CD14-positive monocyte (primary cell): ENCODE results near the gene ID4. TPM values are rescaled to one million over a fixed set of nuclear protein-coding genes. Genes with fewer than 3 reads are reported as not detected.

Experiments used
- DNase-seq, 3 donors: peaks; one replicate each; pipeline ENCODE4 v3.0.0-alpha.2; 2011 to 2022
- H2AFZ ChIP-seq: 2 replicates; pipeline ENCODE4 v1.6.0; 2012; ENCODE audit warnings: mild to moderate bottlenecking, low read depth, low read length, inconsistent platforms; ENCODE audit not compliant: insufficient read depth, poor library complexity, severe bottlenecking
- H3K27ac ChIP-seq, 2 donors: 1 replicate in 1 of 2; 2 replicates in 1 of 2; pipeline ENCODE4 v1.5.1; 2012 to 2013; ENCODE audit warnings: low read length in 2 of 2, control low read depth in 1 of 2, inconsistent platforms in 1 of 2, low read depth in 1 of 2, mild to moderate bottlenecking in 1 of 2
- H3K27me3 ChIP-seq, 2 donors: one replicate each; pipeline versions ENCODE4 v1.6.0 to v1.6.1; 2011 to 2013; ENCODE audit warnings: low read length in 2 of 2; ENCODE audit not compliant: control insufficient read depth in 2 of 2, insufficient read depth in 2 of 2
- H3K36me3 ChIP-seq, 2 donors: replicated peaks in 1 of 2; 1 replicate in 1 of 2; 2 replicates in 1 of 2; pipeline versions ENCODE4 v1.5.1 to v1.6.1; 2012 to 2013; ENCODE audit warnings: low read length in 2 of 2, control low read depth in 1 of 2, inconsistent platforms in 1 of 2, mild to moderate bottlenecking in 1 of 2; ENCODE audit not compliant: insufficient read depth in 2 of 2, control insufficient read depth in 1 of 2
- H3K4me1 ChIP-seq, 2 donors: 1 replicate in 1 of 2; 2 replicates in 1 of 2; pipeline versions ENCODE4 v1.5.1 to v1.6.1; 2012 to 2013; ENCODE audit warnings: low read length in 2 of 2, control low read depth in 1 of 2, inconsistent platforms in 1 of 2, mild to moderate bottlenecking in 1 of 2, moderate library complexity in 1 of 2; ENCODE audit not compliant: insufficient read depth in 2 of 2, control insufficient read depth in 1 of 2
- H3K4me2 ChIP-seq: replicated peaks from 2 replicates; pipeline ENCODE3; 2012; ENCODE audit warnings: low read length, moderate library complexity, mild to moderate bottlenecking; ENCODE audit not compliant: poor library complexity, severe bottlenecking; ENCODE audit errors: extremely low read depth
- H3K4me3 ChIP-seq, 3 experiments: fragments of 200-600 bp in 1 of 3; sonication (generic) in 1 of 3; replicated peaks in 1 of 3; 1 replicate in 2 of 3; 2 replicates in 1 of 3; pipeline ENCODE4 v1.5.1; 2011 to 2013; ENCODE audit warnings: low read length in 3 of 3, mild to moderate bottlenecking in 3 of 3, control low read depth in 2 of 3, low read depth in 2 of 3, inconsistent platforms in 1 of 3, moderate library complexity in 1 of 3
- H3K79me2 ChIP-seq: 2 replicates; pipeline ENCODE4 v1.6.0; 2012; ENCODE audit warnings: mild to moderate bottlenecking, control low read depth, inconsistent platforms, low read length, moderate library complexity; ENCODE audit not compliant: insufficient read depth
- H3K9ac ChIP-seq: 2 replicates; pipeline ENCODE4 v1.6.0; 2017; ENCODE audit warnings: low read length, mild to moderate bottlenecking; ENCODE audit not compliant: insufficient read depth, poor library complexity, severe bottlenecking
- H3K9me3 ChIP-seq, 2 donors: replicated peaks in 1 of 2; 1 replicate in 1 of 2; 2 replicates in 1 of 2; pipeline versions ENCODE4 v1.5.1 to v1.6.1; 2012 to 2013; ENCODE audit warnings: low read length in 2 of 2, control low read depth in 1 of 2; ENCODE audit not compliant: control insufficient read depth in 1 of 2, insufficient read depth in 1 of 2
- H4K20me1 ChIP-seq: 2 replicates; pipeline ENCODE4 v1.6.0; 2012; ENCODE audit warnings: mild to moderate bottlenecking, low read length, control low read depth, moderate library complexity; ENCODE audit not compliant: insufficient read depth
- H3K27ac Mint-ChIP-seq, 7 donors: one replicate each; pipeline ENCODE4 v1.8.0; 2020; ENCODE audit warnings: mild to moderate bottlenecking in 7 of 7, mixed read lengths in 7 of 7, moderate library complexity in 6 of 7, inconsistent platforms in 2 of 7
- H3K27me3 Mint-ChIP-seq, 3 donors: one replicate each; pipeline ENCODE4 v1.8.0; 2021 to 2022; ENCODE audit warnings: low read depth in 3 of 3, mild to moderate bottlenecking in 3 of 3, mixed read lengths in 3 of 3, moderate library complexity in 3 of 3, inconsistent platforms in 1 of 3
- H3K36me3 Mint-ChIP-seq, 2 donors: one replicate each; pipeline ENCODE4 v1.8.0; 2020; ENCODE audit warnings: mixed read lengths in 2 of 2, inconsistent platforms in 1 of 2, mild to moderate bottlenecking in 1 of 2
- H3K4me1 Mint-ChIP-seq: one replicate; pipeline ENCODE4 v1.8.0; 2020; ENCODE audit warnings: mild to moderate bottlenecking, mixed read lengths
- H3K4me3 Mint-ChIP-seq, 2 donors: one replicate each; pipeline ENCODE4 v1.8.0; 2020; ENCODE audit warnings: mild to moderate bottlenecking in 2 of 2, mixed read lengths in 2 of 2, moderate library complexity in 1 of 2
- H3K9me3 Mint-ChIP-seq, 7 donors: one replicate each; pipeline ENCODE4 v1.8.0; 2020 to 2022; ENCODE audit warnings: mixed read lengths in 7 of 7, mild to moderate bottlenecking in 6 of 7, moderate library complexity in 6 of 7, inconsistent platforms in 2 of 7
- WGBS: methylation state at CpG from one replicate; pipeline ENCODE4 v1.1.5; 2013; ENCODE audit warnings: missing lambda C conversion rate; ENCODE audit not compliant: insufficient coverage; 5-methylcytosine and 5-hydroxymethylcytosine counted together
- intact Hi-C, 2 donors: fragments of 100-400 bp; cut with micrococcal nuclease; formaldehyde crosslinking; loops; one replicate each; pipeline versions ENCODE4 v1.15.0 to v1.15.1; 2023
- polyA plus RNA-seq, 3 donors: library from polyadenylated mRNA; depleted of rRNA in 1 of 3; unstranded in 2 of 3; stranded (reverse) in 1 of 3; fragments of 300-500 nt in 2 of 3; fragments of >200 nt in 1 of 3; fragmentation: Illumina TruSeq in 2 of 3; gene quantifications; 1 replicate in 2 of 3; 2 replicates in 1 of 3; pipeline ENCODE4 v1.2.3, GENCODE V29; 2012 to 2021
- TF ChIP-seq, protein P1 (sequence below): fragments of 200-600 bp; IDR thresholded peaks from one replicate; pipeline ENCODE4 v1.8.0; 2022; ENCODE audit warnings: antibody characterized with exemption, mild to moderate bottlenecking

Gene ID4
- polyA plus RNA-seq, 3 donors, result not detected

DNA sequence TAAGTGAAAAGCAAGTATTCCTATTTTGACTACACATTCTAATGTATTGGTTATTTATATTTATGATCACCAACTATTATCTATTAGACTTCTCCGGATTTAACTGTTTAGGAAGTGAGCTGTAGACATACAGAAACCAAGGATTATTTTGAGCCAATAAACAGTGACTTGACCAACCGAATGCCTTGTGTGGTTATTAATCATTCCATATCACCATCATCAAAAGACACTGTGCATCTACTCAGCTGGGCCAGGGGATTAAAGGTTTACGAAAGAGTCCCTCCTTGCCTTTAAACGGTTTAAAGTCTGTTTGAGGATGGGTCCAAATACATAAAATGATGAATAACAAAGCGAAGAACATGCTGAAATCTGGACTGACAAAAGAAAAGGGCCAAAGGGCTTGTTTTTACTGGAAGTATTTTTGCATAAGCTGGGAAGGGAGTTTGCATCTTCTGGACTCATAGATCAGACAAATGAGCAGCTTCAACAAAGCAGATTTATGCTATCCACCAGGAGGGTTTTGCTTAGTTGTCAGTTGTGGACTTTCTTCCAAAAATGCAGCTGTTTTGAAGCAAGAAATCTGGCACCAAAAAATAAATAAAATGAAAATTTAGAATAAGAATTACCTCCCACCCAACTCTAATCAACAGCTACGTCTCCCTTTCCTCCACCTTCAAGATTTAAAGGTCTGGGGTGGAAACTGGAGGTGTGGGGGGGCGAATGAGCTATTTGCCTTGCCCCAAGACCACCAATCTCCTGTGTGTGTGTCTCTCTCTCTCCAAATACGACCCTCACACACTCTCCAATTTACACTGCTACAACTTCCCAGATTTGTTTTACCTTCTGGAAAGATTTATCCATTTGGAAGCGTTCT is 33.6 kb upstream of the ID4 start:
- WGBS, result 90% methylated on average over 3 of the region's 9 CpGs
- DNase-seq, result no peak
- no peaks in the 10 kb centered on the region for H3K36me3 Mint-ChIP-seq
- peaks cover 6 to 9% of the 10 kb centered on the region in 2 donors for H3K4me1 ChIP-seq
- no peak overlapping the region for H2AFZ ChIP-seq
- no peaks in the 10 kb centered on the region for H3K79me2 ChIP-seq
- peak overlapping the region; percentile 70 for H3K4me2 ChIP-seq
- H3K27me3 ChIP-seq, result peaks cover 20 to 30% of the 10 kb centered on the region in 2 donors
- no peak overlapping the region for H3K4me3 ChIP-seq
- H3K9ac ChIP-seq, result no peak overlapping the region
- H3K4me3 Mint-ChIP-seq, result peak overlapping the region in 1 of 2 donors; percentile 87
- peaks cover 7% of the 10 kb centered on the region for H3K4me1 Mint-ChIP-seq
- H3K27me3 Mint-ChIP-seq, result peaks cover 25 to 44% (median 35%) of the 10 kb centered on the region in 3 donors
- peaks cover 0 to 2% (median 0%) of the 10 kb centered on the region in 7 donors for H3K9me3 Mint-ChIP-seq
- no peak overlapping the region for H3K27ac ChIP-seq
- no peaks in the 10 kb centered on the region for H4K20me1 ChIP-seq
- intact Hi-C loops, result no loop called here
- TF ChIP-seq, protein P1, sequence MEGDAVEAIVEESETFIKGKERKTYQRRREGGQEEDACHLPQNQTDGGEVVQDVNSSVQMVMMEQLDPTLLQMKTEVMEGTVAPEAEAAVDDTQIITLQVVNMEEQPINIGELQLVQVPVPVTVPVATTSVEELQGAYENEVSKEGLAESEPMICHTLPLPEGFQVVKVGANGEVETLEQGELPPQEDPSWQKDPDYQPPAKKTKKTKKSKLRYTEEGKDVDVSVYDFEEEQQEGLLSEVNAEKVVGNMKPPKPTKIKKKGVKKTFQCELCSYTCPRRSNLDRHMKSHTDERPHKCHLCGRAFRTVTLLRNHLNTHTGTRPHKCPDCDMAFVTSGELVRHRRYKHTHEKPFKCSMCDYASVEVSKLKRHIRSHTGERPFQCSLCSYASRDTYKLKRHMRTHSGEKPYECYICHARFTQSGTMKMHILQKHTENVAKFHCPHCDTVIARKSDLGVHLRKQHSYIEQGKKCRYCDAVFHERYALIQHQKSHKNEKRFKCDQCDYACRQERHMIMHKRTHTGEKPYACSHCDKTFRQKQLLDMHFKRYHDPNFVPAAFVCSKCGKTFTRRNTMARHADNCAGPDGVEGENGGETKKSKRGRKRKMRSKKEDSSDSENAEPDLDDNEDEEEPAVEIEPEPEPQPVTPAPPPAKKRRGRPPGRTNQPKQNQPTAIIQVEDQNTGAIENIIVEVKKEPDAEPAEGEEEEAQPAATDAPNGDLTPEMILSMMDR, result no peak
- H3K9me3 ChIP-seq, result no peaks in the 10 kb centered on the region
- no peak overlapping the region for H3K27ac Mint-ChIP-seq
- H3K36me3 ChIP-seq, result no peaks in the 10 kb centered on the region

GRCh38 chr6:19804205-19805128 is 32.7 kb upstream of the ID4 start:
- H3K4me1 Mint-ChIP-seq, result peaks cover 7% of the 10 kb centered on the region
- no peaks in the 10 kb centered on the region for H4K20me1 ChIP-seq
- H3K4me1 ChIP-seq, result peaks cover 6 to 9% of the 10 kb centered on the region in 2 donors
- H3K9ac ChIP-seq, result no peak overlapping the region
- intact Hi-C loops, result no loop called here
- DNase-seq, result peak; percentile 27 to 59 (median 36)
- H3K36me3 Mint-ChIP-seq, result no peaks in the 10 kb centered on the region
- H3K27me3 ChIP-seq, result peaks cover 20 to 30% of the 10 kb centered on the region in 2 donors
- TF ChIP-seq, protein P1, result no peak
- no peaks in the 10 kb centered on the region for H3K9me3 ChIP-seq
- peak overlapping the region; percentile 41 for H2AFZ ChIP-seq
- peak overlapping the region; percentile 70 for H3K4me2 ChIP-seq
- H3K27me3 Mint-ChIP-seq, result peaks cover 25 to 41% (median 34%) of the 10 kb centered on the region in 3 donors
- peaks cover 0 to 2% (median 0%) of the 10 kb centered on the region in 7 donors for H3K9me3 Mint-ChIP-seq
- H3K79me2 ChIP-seq, result no peaks in the 10 kb centered on the region
- WGBS, result under 1% methylated on average over 66 of the region's 77 CpGs
- H3K4me3 ChIP-seq, result peak overlapping the region in 1 of 3 experiments; percentile 61
- no peak overlapping the region for H3K27ac ChIP-seq
- H3K27ac Mint-ChIP-seq, result peak overlapping the region in 4 of 7 donors; percentile 27 to 87 (median 54)
- H3K4me3 Mint-ChIP-seq, result peak overlapping the region; percentile 67 to 87
- no peaks in the 10 kb centered on the region for H3K36me3 ChIP-seq
